Smooth muscle cell (in vitro differentiated cells): ENCODE results near the gene PDE6B. TPM values are rescaled to one million over a fixed set of nuclear protein-coding genes. Genes with fewer than 3 reads are reported as not detected.

Experiments
- DNase-seq: peaks from one replicate; lab custom pipeline; 2025; ENCODE audit not compliant: unreplicated experiment; lab: John Stamatoyannopoulos, UW
- H2AFZ ChIP-seq: fragments of 200-600 bp; sonication (generic); 2 replicates; pipeline ENCODE4 v1.6.0; 2016; ENCODE audit warnings: antibody characterized with exemption, low read depth, mild to moderate bottlenecking
- H3F3A ChIP-seq: fragments of 200-600 bp; sonication (generic); 2 replicates; pipeline ENCODE4 v1.6.0; 2017; ENCODE audit warnings: antibody characterized with exemption, low read depth
- H3K27ac ChIP-seq: fragments of 200-600 bp; sonication (generic); 2 replicates; pipeline ENCODE4 v1.5.1; 2016; ENCODE audit warnings: low read depth, mild to moderate bottlenecking
- H3K27me3 ChIP-seq: fragments of 200-600 bp; sonication (generic); 2 replicates; pipeline ENCODE4 v1.6.1; 2016; ENCODE audit warnings: low read depth, mild to moderate bottlenecking
- H3K36me3 ChIP-seq: fragments of 200-600 bp; sonication (generic); 2 replicates; pipeline ENCODE4 v1.5.1; 2016; ENCODE audit warnings: low read depth
- H3K4me1 ChIP-seq: fragments of 200-600 bp; sonication (generic); 2 replicates; pipeline ENCODE4 v1.5.1; 2016; ENCODE audit warnings: low read depth
- H3K4me2 ChIP-seq: fragments of 200-600 bp; sonication (generic); 2 replicates; pipeline ENCODE4 v1.6.0; 2016; ENCODE audit warnings: mild to moderate bottlenecking
- H3K4me3 ChIP-seq: fragments of 200-600 bp; sonication (generic); 2 replicates; pipeline ENCODE4 v1.5.1; 2016; ENCODE audit warnings: mild to moderate bottlenecking
- H3K79me2 ChIP-seq: fragments of 200-600 bp; sonication (generic); 2 replicates; pipeline ENCODE4 v1.6.0; 2016; ENCODE audit warnings: low read depth, mild to moderate bottlenecking
- H3K9ac ChIP-seq: fragments of 200-600 bp; sonication (generic); 2 replicates; pipeline ENCODE4 v1.6.0; 2016; ENCODE audit warnings: low read depth
- H3K9me3 ChIP-seq: fragments of 200-600 bp; sonication (generic); replicated peaks from 2 replicates; pipeline ENCODE4 v1.5.1; 2016; ENCODE audit warnings: low read depth
- H4K20me1 ChIP-seq: fragments of 200-600 bp; sonication (generic); 2 replicates; pipeline ENCODE4 v1.6.0; 2016; ENCODE audit warnings: low read depth
- WGBS: methylation state at CpG from one replicate; pipeline ENCODE4 v1.1.7; 2016; ENCODE audit warnings: low lambda C conversion rate; 5-methylcytosine and 5-hydroxymethylcytosine counted together
- polyA plus RNA-seq: library from polyadenylated mRNA; unstranded; fragments of >200 nt; fragmentation: Nextera tagmentation; extraction: Ambion mirVana; gene quantifications from 2 replicates; pipeline ENCODE4 v1.2.1, GENCODE V29; 2016
- total RNA-seq: library from RNA; depleted of rRNA; stranded (reverse); fragments of >200 nt; gene quantifications from 2 replicates; pipeline ENCODE4 v1.2.3, GENCODE V29; 2014
- TF ChIP-seq, protein P1 (sequence below): fragments of 200-600 bp; sonication (generic); IDR thresholded peaks from 2 replicates; pipeline ENCODE4 v1.5.1; 2017; ENCODE audit warnings: borderline replicate concordance, mild to moderate bottlenecking, antibody characterized with exemption; ENCODE audit not compliant: insufficient read depth, poor library complexity, severe bottlenecking

The PDE6B gene
- total and polyA plus RNA-seq, 2 experiments from 2014 or later = 5.1 to 9.0 TPM

DNA sequence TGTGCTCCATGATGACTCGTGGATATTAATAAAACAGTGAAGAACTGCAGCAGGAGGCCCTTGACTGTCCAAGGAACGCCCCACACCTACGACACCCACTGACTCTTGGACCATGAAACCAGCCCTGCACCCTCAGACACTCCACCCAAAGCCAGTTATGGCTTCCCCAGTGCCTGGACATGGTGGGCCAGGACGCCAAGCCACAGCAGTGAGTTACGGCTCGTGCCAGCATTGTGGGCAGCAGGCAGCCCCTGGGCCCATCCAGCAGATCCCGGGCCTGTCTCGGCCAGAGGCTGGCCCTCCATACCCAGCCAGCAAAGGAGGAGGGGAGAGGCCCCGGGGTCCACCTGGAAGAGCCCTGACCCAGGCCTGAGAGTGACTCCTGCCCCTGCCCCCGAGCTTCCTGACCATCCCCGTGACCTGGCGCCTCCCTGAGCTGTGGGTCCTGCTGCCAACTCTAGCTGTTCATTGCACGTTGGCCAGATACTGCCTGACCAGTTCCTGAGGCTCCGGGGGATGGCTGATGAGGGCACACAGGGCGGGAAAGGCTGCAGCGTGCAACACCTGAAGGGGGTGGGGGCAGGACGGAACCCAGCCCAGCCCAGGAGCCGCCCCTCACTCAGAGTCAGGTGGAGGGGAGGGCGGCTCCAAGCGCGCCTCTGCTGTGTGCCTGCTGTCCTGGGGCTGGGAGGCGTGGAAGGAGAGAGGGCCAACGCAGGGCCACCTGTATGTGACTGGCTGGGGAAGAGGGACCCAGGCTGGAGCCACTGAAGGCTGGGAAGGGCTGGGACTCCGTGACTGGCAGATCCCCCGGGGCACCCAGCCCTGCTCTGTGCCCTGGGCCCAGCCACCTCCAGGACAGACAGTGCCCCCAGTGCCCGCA is 62.8 kb downstream of the PDE6B start:
- peak overlapping the region; percentile 81 for H3K9ac ChIP-seq
- no peaks in the 10 kb centered on the region for H4K20me1 ChIP-seq
- no peaks in the 10 kb centered on the region for H3K36me3 ChIP-seq
- H3K4me1 ChIP-seq = peaks cover 10% of the 10 kb centered on the region
- H3F3A ChIP-seq = peaks cover 12% of the 10 kb centered on the region
- no peaks in the 10 kb centered on the region for H3K9me3 ChIP-seq
- peak overlapping the region; percentile 57 for H3K4me3 ChIP-seq
- WGBS = 77% methylated on average over 22 of the region's 26 CpGs
- peaks cover 8% of the 10 kb centered on the region for H3K79me2 ChIP-seq
- H3K4me2 ChIP-seq = peak overlapping the region; percentile 91
- no peak for DNase-seq
- H2AFZ ChIP-seq = no peak overlapping the region
- H3K27me3 ChIP-seq = no peaks in the 10 kb centered on the region
- TF ChIP-seq, protein P1, sequence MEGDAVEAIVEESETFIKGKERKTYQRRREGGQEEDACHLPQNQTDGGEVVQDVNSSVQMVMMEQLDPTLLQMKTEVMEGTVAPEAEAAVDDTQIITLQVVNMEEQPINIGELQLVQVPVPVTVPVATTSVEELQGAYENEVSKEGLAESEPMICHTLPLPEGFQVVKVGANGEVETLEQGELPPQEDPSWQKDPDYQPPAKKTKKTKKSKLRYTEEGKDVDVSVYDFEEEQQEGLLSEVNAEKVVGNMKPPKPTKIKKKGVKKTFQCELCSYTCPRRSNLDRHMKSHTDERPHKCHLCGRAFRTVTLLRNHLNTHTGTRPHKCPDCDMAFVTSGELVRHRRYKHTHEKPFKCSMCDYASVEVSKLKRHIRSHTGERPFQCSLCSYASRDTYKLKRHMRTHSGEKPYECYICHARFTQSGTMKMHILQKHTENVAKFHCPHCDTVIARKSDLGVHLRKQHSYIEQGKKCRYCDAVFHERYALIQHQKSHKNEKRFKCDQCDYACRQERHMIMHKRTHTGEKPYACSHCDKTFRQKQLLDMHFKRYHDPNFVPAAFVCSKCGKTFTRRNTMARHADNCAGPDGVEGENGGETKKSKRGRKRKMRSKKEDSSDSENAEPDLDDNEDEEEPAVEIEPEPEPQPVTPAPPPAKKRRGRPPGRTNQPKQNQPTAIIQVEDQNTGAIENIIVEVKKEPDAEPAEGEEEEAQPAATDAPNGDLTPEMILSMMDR = no peak
- H3K27ac ChIP-seq = peak overlapping the region; percentile 97

DNA sequence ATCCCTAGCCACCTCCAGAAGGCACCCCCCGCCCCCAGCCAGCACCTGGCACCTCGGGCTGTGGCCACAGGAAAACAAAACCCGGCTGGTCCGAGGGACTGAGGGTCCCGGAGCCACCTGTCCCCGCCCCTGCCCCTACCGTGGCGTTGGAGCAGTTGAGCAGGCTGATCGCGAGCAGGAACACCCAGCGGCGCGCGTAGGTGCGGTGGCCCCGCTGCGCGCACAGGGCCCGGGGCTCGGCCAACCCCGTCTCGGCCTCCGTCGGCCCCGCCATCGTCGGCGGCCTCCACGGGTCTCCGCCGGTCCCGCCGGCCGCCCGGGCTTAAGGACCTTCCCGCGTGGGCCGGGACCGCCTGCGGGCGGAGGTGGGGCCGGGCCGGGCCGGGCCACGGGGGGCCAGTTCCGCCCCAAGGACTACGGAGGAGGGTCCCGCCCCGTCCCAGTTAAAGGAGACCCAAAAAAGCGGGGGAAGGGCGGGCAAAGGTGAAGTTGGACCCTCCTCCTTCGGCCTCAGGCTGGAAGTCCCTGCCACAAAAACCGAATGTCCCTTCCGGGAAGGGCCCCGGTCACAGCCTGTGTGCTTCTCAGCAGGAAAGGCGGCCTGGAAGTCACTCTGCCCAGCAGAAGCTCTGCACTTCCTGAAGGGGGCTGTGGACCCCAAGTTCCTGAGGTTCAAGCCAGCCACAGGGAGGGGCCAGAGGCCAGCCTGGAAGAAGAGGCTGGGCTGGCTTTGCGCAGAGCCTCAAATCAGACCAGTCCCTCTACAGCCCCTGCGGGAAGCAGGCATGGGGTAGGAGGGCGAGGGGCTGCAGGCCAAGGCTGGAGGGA is 63.7 kb downstream of the PDE6B start, which contains the start of gene SLC49A3:
SLC49A3 (minus strand) TSS at position 298 of the 828 bp plus-strand sequence; CDS start at position 274, 24 bp downstream.
- DNase-seq = no peak
- Histone ChIP-seq H3K27ac (peak within 1 kb of the TSS; percentile 97), H2AFZ (peak within 1 kb of the TSS; percentile 85), H3K4me3 (peak within 1 kb of the TSS; percentile 57), H3F3A (peaks cover 12% of the 10 kb centered on the region), H3K4me2 (peak within 1 kb of the TSS; percentile 91), H3K9ac (peak within 1 kb of the TSS; percentile 81), H3K79me2 (peaks cover 8% of the 10 kb centered on the region), H3K36me3 (no peaks in the 10 kb centered on the region), H3K4me1 (peaks cover 10% of the 10 kb centered on the region), H3K27me3 (no peaks in the 10 kb centered on the region), H3K9me3 (no peaks in the 10 kb centered on the region), H4K20me1 (no peaks in the 10 kb centered on the region)
- TF ChIP-seq, protein P1 = no peak
- WGBS = 24% methylated on average over 18 of the region's 59 CpGs

DNA sequence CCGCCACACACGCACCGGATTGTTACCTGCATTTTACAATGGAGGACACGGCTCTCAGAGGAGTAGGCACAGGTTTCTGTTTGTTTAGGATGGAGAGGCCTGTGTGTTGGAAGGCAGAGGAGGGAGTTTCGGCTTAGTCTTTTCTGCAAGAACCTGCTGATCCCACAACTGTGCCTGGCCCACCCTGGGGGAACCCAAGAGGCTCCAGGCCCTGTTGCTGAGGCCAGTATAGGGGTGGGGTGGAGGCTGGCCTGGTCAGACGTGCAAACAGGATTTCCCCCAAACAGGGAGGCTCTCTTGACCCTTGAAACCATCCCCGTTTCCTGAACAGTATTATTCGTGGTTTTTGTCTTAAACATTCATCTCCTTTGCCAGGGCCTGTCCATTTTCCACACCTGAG is 64.3 kb downstream of the PDE6B start:
- H3K27me3 ChIP-seq = no peaks in the 10 kb centered on the region
- peak overlapping the region; percentile 85 for H2AFZ ChIP-seq

More for the DNA sequence above, 64.3 kb downstream of the PDE6B start:
- Histone ChIP-seq H4K20me1 (no peaks in the 10 kb centered on the region), H3K27ac (peak overlapping the region; percentile 97), H3K4me2 (peak overlapping the region; percentile 91), H3K4me3 (peak overlapping the region; percentile 57), H3K9me3 (no peaks in the 10 kb centered on the region), H3K36me3 (no peaks in the 10 kb centered on the region), H3K79me2 (peaks cover 8% of the 10 kb centered on the region), H3K4me1 (peaks cover 10% of the 10 kb centered on the region), H3F3A (peaks cover 12% of the 10 kb centered on the region), H3K9ac (peak overlapping the region; percentile 57)
- DNase-seq = no peak
- TF ChIP-seq, protein P1 = no peak
- 73% methylated on average over 8 of the region's 8 CpGs for WGBS
